GDM1 (cell line): ENCODE results near the gene TMEM134.
A peak's percentile ranks its signal among the peaks of the same experiment; 100 is the strongest.

Experiments used
- DNase-seq: peaks from one replicate; lab custom pipeline; 2025; lab: John Stamatoyannopoulos, UW

The TMEM134 gene

GRCh38 chr11:67458266-67458665 lies 10.8 kb downstream of the TMEM134 start:
- DNase-seq = no peak

- no peak for DNase-seq
Observed at GRCh38 chr11:67457453-67457852, 11.6 kb downstream of the TMEM134 start.

- DNase-seq = no peak
Observed at GRCh38 chr11:67456068-67456705, 12.9 kb downstream of the TMEM134 start.

GRCh38 chr11:67455054-67455453 lies 14.0 kb downstream of the TMEM134 start, which contains the start of gene CABP4:
Gene CABP4 (plus strand): TSS chr11:67455354. CDS start chr11:67455424, 70 bp downstream.
- DNase-seq = no peak

GRCh38 chr11:67453816-67454732 lies 15.0 kb downstream of the TMEM134 start:
- DNase-seq = no peak

GRCh38 chr11:67452141-67452952 lies 16.7 kb downstream of the TMEM134 start, which contains the start of gene GPR152:
Gene GPR152 (minus strand): TSS chr11:67452729. CDS start chr11:67452724, 5 bp downstream.
- DNase-seq = no peak

GRCh38 chr11:67451658-67451976 lies 17.4 kb downstream of the TMEM134 start:
- no peak for DNase-seq

GRCh38 chr11:67450796-67451657 lies 18.0 kb downstream of the TMEM134 start:
- no peak for DNase-seq

GRCh38 chr11:67449116-67449844 lies 19.8 kb downstream of the TMEM134 start:
- DNase-seq = peak; percentile 25

GRCh38 chr11:67448220-67448609 lies 20.8 kb downstream of the TMEM134 start:
- no peak for DNase-seq

GRCh38 chr11:67445515-67445914 lies 23.5 kb downstream of the TMEM134 start:
- no peak for DNase-seq

GRCh38 chr11:67442504-67443404 lies 26.3 kb downstream of the TMEM134 start:
- no peak for DNase-seq

- DNase-seq = no peak
Observed at GRCh38 chr11:67441731-67442351, 27.2 kb downstream of the TMEM134 start.

- DNase-seq = no peak
Observed at GRCh38 chr11:67441098-67441563, 27.9 kb downstream of the TMEM134 start.

- no peak for DNase-seq
Observed at GRCh38 chr11:67440229-67441097, 28.6 kb downstream of the TMEM134 start.

- DNase-seq = peak; percentile 42
Observed at GRCh38 chr11:67439321-67440228, 29.5 kb downstream of the TMEM134 start.
